Lower leg skin (tissue), 4 donors: ENCODE results near the gene GRIP1. TPM values are rescaled to one million over a fixed set of nuclear protein-coding genes. Genes with fewer than 3 reads are reported as not detected.

Experiments
- DNase-seq, 2 donors: peaks; one replicate each; pipeline ENCODE4 v3.0.0-alpha.2; 2019; ENCODE audit warnings: low spot score in 2 of 2
- H3K4me3 ChIP-seq: fragments of 200-600 bp; sonication (generic); 2 replicates; pipeline ENCODE4 v1.5.1; 2017; ENCODE audit warnings: mild to moderate bottlenecking, low read depth; ENCODE audit not compliant: poor library complexity, severe bottlenecking
- POLR2A ChIP-seq, 2 donors: fragments of 450-650 bp; IDR thresholded peaks; one replicate each; pipeline ENCODE4 v1.6.1; 2016 to 2017; ENCODE audit warnings: antibody characterized with exemption in 2 of 2, mild to moderate bottlenecking in 1 of 2, moderate library complexity in 1 of 2
- WGBS, 2 donors: methylation state at CpG; one replicate each; pipeline ENCODE4 v1.1.5; 2018; 5-methylcytosine and 5-hydroxymethylcytosine counted together
- intact Hi-C: fragments of 100-400 bp; cut with DNase I; formaldehyde crosslinking; loops from one replicate; pipeline ENCODE4 v1.15.0; 2023; ENCODE audit warnings: low total_unique reads
- total RNA-seq, 4 donors: library from RNA; depleted of rRNA; stranded (reverse); fragments of >200 nt; gene quantifications; one replicate each; pipeline ENCODE4 v1.1.0, GENCODE V29; 2016
- TF ChIP-seq, protein P1 (sequence below), 3 donors: fragments of 450-650 bp; IDR thresholded peaks; one replicate each; pipeline ENCODE4 v1.5.1; 2016; ENCODE audit warnings: antibody characterized with exemption in 3 of 3, mild to moderate bottlenecking in 3 of 3, moderate library complexity in 2 of 3

GRIP1 gene
- total RNA-seq, 4 donors from 2014 or later, result 11.5 to 25.3 (median 12.3) TPM

DNA sequence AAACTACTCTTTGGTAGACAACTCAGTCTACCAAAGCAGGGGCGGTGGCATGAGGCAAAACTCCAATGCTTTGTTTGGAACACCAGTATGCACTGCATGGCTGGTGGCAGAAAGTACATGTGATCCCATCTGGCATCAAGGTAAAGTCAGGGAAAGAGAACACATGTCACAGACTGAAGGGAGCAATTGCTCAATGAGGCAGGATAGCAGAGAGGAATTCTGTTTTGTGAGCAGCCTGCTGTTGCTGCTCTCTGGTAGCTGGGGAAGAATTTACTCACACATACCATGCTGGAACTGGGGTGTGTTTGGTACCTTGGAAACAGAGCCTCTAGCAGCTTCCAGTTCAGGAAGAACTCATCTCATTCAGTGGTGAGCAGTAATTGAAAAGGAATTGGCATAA is 291.8 kb downstream of the GRIP1 start:
- H3K4me3 ChIP-seq, result no peak overlapping the region
- intact Hi-C loops, result no loop called here
- TF ChIP-seq POLR2A (IDR thresholded peaks at IDR 0.05), result no peak
- TF ChIP-seq, protein P1, sequence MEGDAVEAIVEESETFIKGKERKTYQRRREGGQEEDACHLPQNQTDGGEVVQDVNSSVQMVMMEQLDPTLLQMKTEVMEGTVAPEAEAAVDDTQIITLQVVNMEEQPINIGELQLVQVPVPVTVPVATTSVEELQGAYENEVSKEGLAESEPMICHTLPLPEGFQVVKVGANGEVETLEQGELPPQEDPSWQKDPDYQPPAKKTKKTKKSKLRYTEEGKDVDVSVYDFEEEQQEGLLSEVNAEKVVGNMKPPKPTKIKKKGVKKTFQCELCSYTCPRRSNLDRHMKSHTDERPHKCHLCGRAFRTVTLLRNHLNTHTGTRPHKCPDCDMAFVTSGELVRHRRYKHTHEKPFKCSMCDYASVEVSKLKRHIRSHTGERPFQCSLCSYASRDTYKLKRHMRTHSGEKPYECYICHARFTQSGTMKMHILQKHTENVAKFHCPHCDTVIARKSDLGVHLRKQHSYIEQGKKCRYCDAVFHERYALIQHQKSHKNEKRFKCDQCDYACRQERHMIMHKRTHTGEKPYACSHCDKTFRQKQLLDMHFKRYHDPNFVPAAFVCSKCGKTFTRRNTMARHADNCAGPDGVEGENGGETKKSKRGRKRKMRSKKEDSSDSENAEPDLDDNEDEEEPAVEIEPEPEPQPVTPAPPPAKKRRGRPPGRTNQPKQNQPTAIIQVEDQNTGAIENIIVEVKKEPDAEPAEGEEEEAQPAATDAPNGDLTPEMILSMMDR (IDR thresholded peaks at IDR 0.05), result no peak
- DNase-seq, result no peak
- 86 to 95% methylated on average over 1 of the region's 1 CpG for WGBS, 2 donors

DNA sequence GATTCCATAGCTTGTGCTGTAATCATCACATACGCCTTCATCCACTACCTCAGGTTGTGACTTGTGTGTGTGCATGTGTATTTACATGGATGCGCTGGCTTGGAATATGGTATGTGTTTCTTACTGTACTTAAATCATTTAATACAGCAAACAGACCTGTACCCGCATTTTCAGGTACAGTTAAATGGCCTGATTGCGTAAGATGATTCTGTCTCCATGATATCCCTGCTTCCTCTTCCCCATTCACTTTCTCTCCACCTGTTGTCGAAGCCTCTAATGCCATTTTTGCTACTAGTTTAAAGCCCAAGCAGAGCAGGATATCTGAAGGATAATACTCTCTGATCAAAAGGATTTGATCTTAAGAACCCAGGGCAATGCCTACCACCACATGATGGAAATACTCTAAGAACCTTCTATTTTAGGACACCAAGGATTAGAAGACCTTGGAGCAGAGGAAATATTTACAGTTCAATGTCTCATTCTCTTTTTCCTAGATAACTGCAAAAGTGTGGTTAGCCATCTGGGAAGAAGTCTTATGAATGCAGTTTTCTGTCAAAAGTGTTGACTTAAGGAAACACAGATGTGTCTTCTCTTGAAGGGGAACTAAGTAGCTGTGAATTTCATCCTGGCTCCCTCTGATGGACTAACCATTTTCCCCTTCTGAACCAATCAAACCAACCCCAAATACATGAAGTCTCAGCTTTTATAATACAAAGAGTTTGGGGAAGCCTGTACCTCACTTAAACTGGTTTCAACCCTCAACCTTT is 297.9 kb downstream of the GRIP1 start:
- intact Hi-C loops, result no loop called here
- TF ChIP-seq, protein P1 (IDR thresholded peaks at IDR 0.05), result no peak
- TF ChIP-seq POLR2A (IDR thresholded peaks at IDR 0.05), result no peak
- no peak for DNase-seq
- H3K4me3 ChIP-seq, result no peak overlapping the region
- WGBS, 2 donors, result 92 to 94% methylated on average over 5 of the region's 5 CpGs

DNA sequence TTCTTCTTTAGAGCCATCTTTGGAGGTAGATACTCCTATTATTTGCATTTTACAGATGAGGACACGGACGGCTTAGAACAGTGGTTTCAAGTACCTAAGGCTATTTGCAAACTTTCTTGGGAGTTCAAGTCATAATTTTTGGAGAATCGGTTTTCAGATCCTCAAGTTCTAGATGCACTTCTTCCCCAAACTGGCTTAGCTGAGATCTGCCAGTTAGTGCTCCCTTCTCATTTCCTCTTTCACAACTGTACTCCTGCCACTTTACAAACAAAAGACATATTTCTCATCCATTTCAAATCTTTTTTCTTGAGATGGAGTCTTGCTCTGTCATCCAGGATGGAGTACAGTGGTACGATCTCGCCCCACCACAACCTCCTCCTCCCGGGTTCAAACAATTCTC is 299.3 kb downstream of the GRIP1 start:
- TF ChIP-seq, protein P1 (IDR thresholded peaks at IDR 0.05), result no peak
- TF ChIP-seq POLR2A (IDR thresholded peaks at IDR 0.05), result no peak
- intact Hi-C loops, result no loop called here
- no peak for DNase-seq
- 85 to 95% methylated on average over 6 of the region's 6 CpGs for WGBS, 2 donors
- no peak overlapping the region for H3K4me3 ChIP-seq

DNA sequence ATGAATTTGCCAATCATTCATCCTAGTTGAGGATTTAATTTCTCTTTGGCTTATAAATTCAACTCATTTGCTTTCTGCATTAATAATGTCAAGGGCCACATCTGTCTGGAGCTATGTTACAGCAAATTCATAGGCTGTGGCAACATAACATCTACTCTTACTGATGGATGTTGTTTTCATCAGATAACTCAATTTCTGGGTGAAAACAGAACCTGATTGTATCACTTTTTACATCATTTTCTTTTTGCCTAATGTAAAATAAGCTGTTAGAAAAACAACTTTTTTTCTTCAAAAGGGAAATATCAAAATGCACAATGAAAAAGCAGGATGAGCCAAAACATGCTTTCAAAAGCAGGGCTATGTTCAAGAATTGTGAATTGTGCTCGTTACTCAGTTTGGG is 303.3 kb downstream of the GRIP1 start:
- TF ChIP-seq, protein P1 (IDR thresholded peaks at IDR 0.05), result no peak
- TF ChIP-seq POLR2A (IDR thresholded peaks at IDR 0.05), result no peak
- H3K4me3 ChIP-seq, result no peak overlapping the region
- WGBS, 2 donors, result 71 to 76% methylated on average over 1 of the region's 1 CpG
- no peak for DNase-seq
- intact Hi-C loops, result no loop called here

DNA sequence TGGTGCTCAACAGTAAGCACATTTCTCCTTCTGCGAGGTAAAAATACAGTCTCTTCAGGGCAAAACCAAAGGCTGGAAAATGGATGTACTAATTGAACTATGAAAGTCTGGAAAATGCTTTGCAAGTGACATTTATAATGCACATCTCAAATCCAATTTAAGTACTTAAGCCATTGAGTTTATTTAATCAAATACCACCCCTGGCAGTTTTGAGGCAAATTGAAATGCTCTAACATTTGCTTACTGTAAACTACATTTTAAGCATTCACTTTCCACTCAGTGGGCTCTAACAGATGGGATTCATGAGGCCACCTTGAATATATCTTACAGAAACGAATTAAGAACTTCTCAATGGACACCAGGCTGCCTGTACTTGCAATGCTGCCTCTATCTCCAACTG is 306.9 kb downstream of the GRIP1 start:
- intact Hi-C loops, result no loop called here
- no peak for TF ChIP-seq POLR2A (IDR thresholded peaks at IDR 0.05)
- TF ChIP-seq, protein P1 (IDR thresholded peaks at IDR 0.05), result no peak
- no peak for DNase-seq
- H3K4me3 ChIP-seq, result no peak overlapping the region
- WGBS, 2 donors, result 84 to 90% methylated on average over 2 of the region's 2 CpGs
